Brain microvascular endothelial cell (primary cell): ENCODE data around the gene MAPK1.
A peak's percentile ranks its signal among the peaks of the same experiment; 100 is the strongest.
"Not testable (repeated sequence)": the region's sequence is repeated elsewhere in the genome, so short reads cannot be mapped to it uniquely, and the experiment has no call there.

ENCODE experiments used
- DNase-seq: peaks from one replicate; pipeline ENCODE4 v3.0.0-alpha.2; 2020
- H3K27ac ChIP-seq: fragments of 250-450 bp; sonication (Bioruptor Pico); 2 replicates; pipeline ENCODE4 v1.5.1; 2020; ENCODE audit warnings: mild to moderate bottlenecking, moderate library complexity
- H3K27me3 ChIP-seq: fragments of 250-450 bp; sonication (Bioruptor Pico); replicated peaks from 2 replicates; pipeline ENCODE4 v1.5.1; 2020; ENCODE audit warnings: mild to moderate bottlenecking
- H3K36me3 ChIP-seq: fragments of 250-450 bp; sonication (Bioruptor Pico); replicated peaks from 2 replicates; pipeline ENCODE4 v1.5.1; 2020; ENCODE audit warnings: mild to moderate bottlenecking
- H3K4me3 ChIP-seq: 2 replicates; pipeline ENCODE4 v1.5.1; 2011; ENCODE audit warnings: low read depth, mild to moderate bottlenecking, control low read depth, low read length, moderate library complexity
- in situ Hi-C: cut with HindIII; loops from 2 replicates; pipeline ENCODE4 v1.10.0; 2017; ENCODE audit warnings: low sequenced_read_pairs, low pct_ligation_motif_present
- TF ChIP-seq, protein P1 (sequence below): IDR thresholded peaks from 2 replicates; pipeline ENCODE4 v1.5.1; 2011; ENCODE audit warnings: low read depth, mild to moderate bottlenecking, moderate library complexity, low read length, control low read depth, inconsistent platforms; ENCODE audit errors: missing control alignments

Gene MAPK1

DNA sequence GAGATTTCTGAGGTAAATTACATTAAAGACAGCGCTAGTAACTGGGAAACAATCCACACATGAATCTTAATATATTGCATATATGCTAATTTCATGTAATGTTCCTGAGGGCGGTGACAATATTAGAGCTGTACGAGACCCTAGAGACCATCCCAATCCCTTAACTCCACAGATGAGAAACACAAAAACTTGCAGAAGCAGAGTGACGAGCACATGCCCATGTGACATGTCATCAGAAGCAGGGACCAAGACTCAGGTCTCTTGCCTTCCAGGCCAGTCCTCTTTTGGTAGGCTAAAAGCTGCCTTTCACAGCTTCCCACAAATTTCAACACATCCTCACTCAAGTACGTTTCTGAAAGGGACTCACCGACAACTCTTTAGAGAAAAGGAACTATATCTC is 11.8 kb downstream of the MAPK1 start:
- in situ Hi-C loops, result no loop called here
- TF ChIP-seq, protein P1, sequence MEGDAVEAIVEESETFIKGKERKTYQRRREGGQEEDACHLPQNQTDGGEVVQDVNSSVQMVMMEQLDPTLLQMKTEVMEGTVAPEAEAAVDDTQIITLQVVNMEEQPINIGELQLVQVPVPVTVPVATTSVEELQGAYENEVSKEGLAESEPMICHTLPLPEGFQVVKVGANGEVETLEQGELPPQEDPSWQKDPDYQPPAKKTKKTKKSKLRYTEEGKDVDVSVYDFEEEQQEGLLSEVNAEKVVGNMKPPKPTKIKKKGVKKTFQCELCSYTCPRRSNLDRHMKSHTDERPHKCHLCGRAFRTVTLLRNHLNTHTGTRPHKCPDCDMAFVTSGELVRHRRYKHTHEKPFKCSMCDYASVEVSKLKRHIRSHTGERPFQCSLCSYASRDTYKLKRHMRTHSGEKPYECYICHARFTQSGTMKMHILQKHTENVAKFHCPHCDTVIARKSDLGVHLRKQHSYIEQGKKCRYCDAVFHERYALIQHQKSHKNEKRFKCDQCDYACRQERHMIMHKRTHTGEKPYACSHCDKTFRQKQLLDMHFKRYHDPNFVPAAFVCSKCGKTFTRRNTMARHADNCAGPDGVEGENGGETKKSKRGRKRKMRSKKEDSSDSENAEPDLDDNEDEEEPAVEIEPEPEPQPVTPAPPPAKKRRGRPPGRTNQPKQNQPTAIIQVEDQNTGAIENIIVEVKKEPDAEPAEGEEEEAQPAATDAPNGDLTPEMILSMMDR, result no peak
- Histone ChIP-seq H3K4me3 (no peak overlapping the region), H3K27me3 (no peaks in the 10 kb centered on the region), H3K36me3 (no peaks in the 10 kb centered on the region), H3K27ac (peak overlapping the region; percentile 6)
- DNase-seq, result no peak

DNA sequence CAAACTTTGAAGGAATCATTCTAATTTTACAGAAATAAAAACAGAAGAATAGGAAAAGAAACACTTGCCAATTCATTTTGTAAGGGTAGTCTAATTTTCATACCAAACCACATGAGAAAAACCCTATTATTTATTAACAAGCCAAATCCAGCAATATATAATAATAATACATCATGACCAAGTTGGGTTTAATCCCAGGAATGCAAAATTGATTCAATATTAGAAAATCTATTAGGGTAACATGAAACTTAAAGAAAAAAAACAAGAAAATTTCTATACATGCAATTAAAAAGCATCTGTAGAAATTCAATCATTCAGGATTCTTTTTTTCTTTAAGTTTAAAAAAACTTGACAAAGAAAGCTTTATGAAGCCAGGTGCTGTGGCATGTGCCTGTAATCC is 16.8 kb downstream of the MAPK1 start:
- in situ Hi-C loops, result no loop called here
- TF ChIP-seq, protein P1, result no peak
- Histone ChIP-seq H3K27ac (no peak overlapping the region), H3K4me3 (no peak overlapping the region), H3K36me3 (no peaks in the 10 kb centered on the region), H3K27me3 (no peaks in the 10 kb centered on the region)
- DNase-seq, result no peak

DNA sequence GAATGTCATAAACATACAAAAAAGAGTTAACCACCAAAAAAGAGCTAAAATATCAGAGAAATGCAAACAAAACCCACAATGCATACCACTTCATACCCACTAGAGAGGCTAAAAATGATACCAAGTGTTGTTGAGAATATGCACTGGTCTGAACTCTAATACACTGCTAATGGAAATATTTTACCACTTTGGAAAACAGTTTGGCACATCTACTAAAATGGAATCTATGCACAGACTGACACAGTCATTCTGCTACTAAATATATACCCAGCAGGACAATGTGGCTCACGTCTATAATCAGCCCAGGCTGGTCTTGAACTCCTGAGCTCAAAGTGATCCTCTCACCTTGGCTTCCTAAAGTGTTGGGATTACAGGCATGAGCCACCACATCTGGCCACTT is 18.0 kb downstream of the MAPK1 start:
- TF ChIP-seq, protein P1, result no peak
- H3K27ac ChIP-seq, result no peak overlapping the region
- no peak overlapping the region for H3K4me3 ChIP-seq
- DNase-seq, result no peak
- H3K36me3 ChIP-seq, result no peaks in the 10 kb centered on the region
- in situ Hi-C loops, result no loop called here
- no peaks in the 10 kb centered on the region for H3K27me3 ChIP-seq

DNA sequence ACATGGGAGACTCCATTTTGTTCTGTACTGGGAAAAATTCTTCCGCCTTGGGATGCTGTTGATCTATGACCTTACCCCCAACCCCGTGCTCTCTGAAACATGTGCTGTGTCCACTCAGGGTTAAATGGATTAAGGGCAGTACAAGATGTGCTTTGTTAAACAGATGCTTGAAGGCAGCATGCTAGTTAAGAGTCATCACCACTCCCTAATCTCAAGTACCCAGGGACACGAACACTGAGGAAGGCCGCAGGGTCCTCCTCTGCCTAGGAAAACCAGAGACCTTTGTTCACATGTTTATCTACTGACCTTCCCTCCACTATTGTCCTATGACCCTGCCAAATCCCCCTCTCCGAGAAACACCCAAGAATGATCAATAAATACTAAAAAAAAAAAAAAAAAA is 19.4 kb downstream of the MAPK1 start:
- DNase-seq, in situ Hi-C loops: not testable (repeated sequence)

DNA sequence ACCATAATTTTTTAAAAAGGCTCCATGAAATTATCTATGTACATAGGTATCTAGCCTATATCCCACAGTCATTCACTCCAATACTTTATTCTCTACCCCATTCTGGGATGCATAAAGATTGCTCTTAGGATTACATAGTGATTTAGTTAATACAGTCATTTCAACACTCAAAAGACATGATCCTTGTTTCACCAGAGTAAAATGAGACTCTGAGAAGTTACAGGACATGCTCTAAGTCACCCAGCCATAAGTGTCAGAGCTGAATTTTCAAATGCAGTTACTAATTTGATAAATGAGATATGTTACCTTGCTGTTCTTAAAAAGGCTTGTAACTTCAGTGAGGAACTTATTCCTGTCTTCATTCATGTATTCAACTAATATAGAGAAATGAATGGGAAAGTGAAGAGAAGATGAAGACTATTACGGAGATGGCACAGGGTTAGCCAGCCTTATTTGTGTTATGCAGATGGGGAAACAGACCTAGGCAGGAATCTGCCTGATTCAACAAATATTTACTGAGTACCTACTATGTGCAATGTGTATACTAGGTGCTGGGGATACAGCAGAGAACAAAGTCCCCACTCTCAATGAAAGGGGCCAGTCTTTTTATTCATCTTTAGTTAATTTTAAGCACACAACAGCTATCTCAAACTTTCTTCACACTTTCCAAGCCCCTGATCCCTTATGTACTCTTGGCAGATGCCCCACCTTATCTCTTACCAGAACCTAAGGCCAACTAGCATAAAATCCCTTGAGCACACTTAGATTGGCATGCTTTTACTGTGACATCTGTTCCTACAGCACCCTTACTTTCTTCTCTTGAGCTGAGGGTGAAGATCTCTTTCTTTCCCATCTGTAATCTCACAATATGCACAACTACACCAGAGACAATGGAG is 21.6 kb downstream of the MAPK1 start:
- Histone ChIP-seq H3K4me3 (no peak overlapping the region), H3K27ac (no peak overlapping the region), H3K27me3 (no peaks in the 10 kb centered on the region), H3K36me3 (no peaks in the 10 kb centered on the region)
- in situ Hi-C loops, result no loop called here
- DNase-seq, result no peak
- TF ChIP-seq, protein P1, result no peak

More for the DNA sequence above, 19.4 kb downstream of the MAPK1 start:
- H3K27me3 ChIP-seq, H3K27ac ChIP-seq, H3K36me3 ChIP-seq, H3K4me3 ChIP-seq: not testable (repeated sequence)

DNA sequence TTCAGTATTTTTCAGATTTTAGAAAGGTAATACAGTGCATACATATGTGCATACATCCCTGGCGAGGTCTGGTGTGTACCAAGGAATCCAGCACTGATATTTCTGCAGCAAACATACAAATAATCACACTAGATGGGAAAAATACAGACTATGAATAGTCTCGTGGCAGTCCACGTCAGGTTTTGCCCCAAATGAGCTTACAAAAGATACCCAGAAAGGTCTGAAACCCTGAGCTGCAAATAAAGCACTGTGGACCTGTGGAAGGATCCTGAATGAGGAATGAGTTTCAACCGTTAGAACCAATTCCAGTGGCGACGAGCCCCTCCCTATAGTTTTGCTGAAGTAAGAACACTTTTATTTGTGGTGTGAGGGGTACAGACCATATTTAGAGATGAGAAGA is 24.5 kb downstream of the MAPK1 start:
- H3K27ac ChIP-seq, result no peak overlapping the region
- TF ChIP-seq, protein P1, result no peak

More for the DNA sequence above, 24.5 kb downstream of the MAPK1 start:
- Histone ChIP-seq H3K36me3 (no peaks in the 10 kb centered on the region), H3K27me3 (no peaks in the 10 kb centered on the region), H3K4me3 (no peak overlapping the region)
- no peak for DNase-seq
- in situ Hi-C loops, result no loop called here
